Trophoblast cell (in vitro differentiated cells and primary cell): ENCODE results near the gene EFNA5.

Experiments
- DNase-seq, 2 donors: peaks; one replicate each; pipeline ENCODE4 v3.0.0-alpha.2; 2016
- H2AFZ ChIP-seq: 2 replicates; pipeline ENCODE4 v1.6.1; 2013; ENCODE audit warnings: low read length, moderate library complexity, mild to moderate bottlenecking; ENCODE audit not compliant: insufficient read depth, poor library complexity
- H2AK5ac ChIP-seq: 2 replicates; pipeline ENCODE4 v1.6.1; 2013; ENCODE audit warnings: mild to moderate bottlenecking, low read length
- H2BK120ac ChIP-seq: 2 replicates; pipeline ENCODE4 v1.6.1; 2013; ENCODE audit warnings: low read length, mild to moderate bottlenecking, moderate library complexity; ENCODE audit not compliant: insufficient read depth, poor library complexity
- H2BK12ac ChIP-seq: 2 replicates; pipeline ENCODE4 v1.6.1; 2013; ENCODE audit warnings: mild to moderate bottlenecking, low read length, moderate library complexity
- H2BK5ac ChIP-seq: 2 replicates; pipeline ENCODE4 v1.6.1; 2013; ENCODE audit warnings: low read length, low read depth, moderate library complexity, mild to moderate bottlenecking; ENCODE audit not compliant: poor library complexity
- H3K14ac ChIP-seq: 2 replicates; pipeline ENCODE4 v1.6.1; 2013; ENCODE audit warnings: mild to moderate bottlenecking, low read length
- H3K18ac ChIP-seq: 2 replicates; pipeline ENCODE4 v1.6.1; 2013; ENCODE audit warnings: mild to moderate bottlenecking, low read length
- H3K23ac ChIP-seq: 2 replicates; pipeline ENCODE4 v1.6.1; 2013; ENCODE audit warnings: low read length
- H3K27ac ChIP-seq: 2 replicates; pipeline ENCODE4 v1.5.1; 2013; ENCODE audit warnings: low read depth, mild to moderate bottlenecking, inconsistent platforms, low read length, moderate library complexity
- H3K27me3 ChIP-seq: 2 replicates; pipeline ENCODE4 v1.6.1; 2013; ENCODE audit warnings: inconsistent platforms, mild to moderate bottlenecking, low read length, moderate library complexity; ENCODE audit not compliant: insufficient read depth
- H3K36me3 ChIP-seq, 2 experiments: 1 replicate in 1 of 2; 2 replicates in 1 of 2; pipeline ENCODE4 v1.6.1; 2013; ENCODE audit warnings: low read length in 2 of 2, mild to moderate bottlenecking in 2 of 2, moderate library complexity in 1 of 2; ENCODE audit not compliant: insufficient read depth in 2 of 2, control insufficient read depth in 1 of 2
- H3K4ac ChIP-seq: 2 replicates; pipeline ENCODE4 v1.6.1; 2013; ENCODE audit warnings: low read depth, mild to moderate bottlenecking, low read length, moderate library complexity
- H3K4me1 ChIP-seq, 2 experiments: 1 replicate in 1 of 2; 2 replicates in 1 of 2; pipeline ENCODE4 v1.6.1; 2013; ENCODE audit warnings: low read length in 2 of 2, mild to moderate bottlenecking in 2 of 2, moderate library complexity in 1 of 2; ENCODE audit not compliant: insufficient read depth in 2 of 2, control insufficient read depth in 1 of 2
- H3K4me2 ChIP-seq: 2 replicates; pipeline ENCODE4 v1.6.1; 2013; ENCODE audit warnings: inconsistent platforms, mild to moderate bottlenecking, low read length, moderate library complexity
- H3K4me3 ChIP-seq: 2 replicates; pipeline ENCODE4 v1.5.1; 2013; ENCODE audit warnings: mild to moderate bottlenecking, low read depth, low read length, inconsistent platforms
- H3K79me1 ChIP-seq: one replicate; pipeline ENCODE4 v1.6.1; 2013; ENCODE audit warnings: low read length
- H3K79me2 ChIP-seq: 2 replicates; pipeline ENCODE4 v1.6.1; 2013; ENCODE audit warnings: low read length, mild to moderate bottlenecking; ENCODE audit not compliant: control insufficient read depth, insufficient read depth, poor library complexity
- H3K9ac ChIP-seq: 2 replicates; pipeline ENCODE4 v1.6.1; 2013; ENCODE audit warnings: mild to moderate bottlenecking, low read length
- H3K9me3 ChIP-seq: 2 replicates; pipeline ENCODE4 v1.6.1; 2013; ENCODE audit warnings: low read depth, mild to moderate bottlenecking, control low read depth, inconsistent platforms, low read length; ENCODE audit not compliant: insufficient read depth
- H4K12ac ChIP-seq: 2 replicates; pipeline ENCODE4 v1.6.1; 2013; ENCODE audit warnings: low read depth, mild to moderate bottlenecking, low read length, moderate library complexity
- H4K8ac ChIP-seq: 2 replicates; pipeline ENCODE4 v1.6.1; 2013; ENCODE audit warnings: low read depth, mild to moderate bottlenecking, low read length, moderate library complexity
- H4K91ac ChIP-seq: one replicate; pipeline ENCODE4 v1.6.1; 2013; ENCODE audit warnings: low read depth, mild to moderate bottlenecking, low read length, moderate library complexity
- WGBS: extraction: QIAGEN DNeasy Blood & Tissue Kit; methylation state at CpG from one replicate; pipeline ENCODE4 v1.1.7; 2013; ENCODE audit warnings: missing lambda C conversion rate; ENCODE audit not compliant: insufficient read length, insufficient coverage; ENCODE audit errors: extremely low coverage; 5-methylcytosine and 5-hydroxymethylcytosine counted together

The EFNA5 gene

DNA sequence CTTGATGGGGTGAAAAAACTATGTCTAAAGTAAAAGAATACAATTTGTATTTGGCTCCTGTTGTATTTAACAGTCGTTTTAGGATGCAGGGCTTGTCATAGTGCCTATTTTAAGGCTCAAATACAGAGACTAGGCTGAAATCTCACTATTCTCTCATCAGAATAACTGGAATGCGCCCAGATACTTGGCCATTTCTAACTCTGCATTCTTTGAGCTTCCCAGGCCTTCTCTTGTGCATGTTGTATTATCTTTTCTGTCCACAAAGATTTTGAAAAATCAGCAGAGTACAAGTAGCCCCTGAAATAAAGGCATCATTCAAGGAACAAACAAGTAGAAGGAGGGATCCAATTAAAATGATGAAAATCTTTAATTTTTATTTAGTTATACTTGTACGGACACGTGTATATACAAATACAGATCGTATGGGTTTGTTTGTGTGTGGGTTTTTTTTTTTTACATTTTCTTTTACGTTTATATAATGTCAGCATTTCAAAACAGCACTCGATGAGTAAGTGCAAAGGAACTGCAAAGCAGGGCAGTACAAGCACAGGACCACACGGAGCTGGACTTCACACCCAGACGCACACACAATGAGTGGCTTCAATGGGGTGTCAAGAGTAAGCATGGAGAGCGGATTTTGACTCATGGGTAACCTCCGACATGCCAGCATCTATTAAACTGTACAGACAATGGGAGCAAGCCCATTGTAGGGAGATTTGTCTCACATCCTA, 294.0 kb downstream of the EFNA5 start:
- no peaks in the 10 kb centered on the region for H3K36me3 ChIP-seq
- no peak overlapping the region for H3K23ac ChIP-seq
- no peak overlapping the region for H4K12ac ChIP-seq
- H3K9me3 ChIP-seq: no peaks in the 10 kb centered on the region
- H3K14ac ChIP-seq: no peak overlapping the region
- no CpG with 5 or more reads among the region's 11 CpGs for WGBS
- no peak overlapping the region for H3K4ac ChIP-seq
- H4K91ac ChIP-seq: no peak overlapping the region
- no peak overlapping the region for H2BK5ac ChIP-seq
- no peak overlapping the region for H2BK12ac ChIP-seq
- no peak overlapping the region for H4K8ac ChIP-seq
- H2AK5ac ChIP-seq: no peak overlapping the region
- H3K9ac ChIP-seq: no peak overlapping the region
- no peak overlapping the region for H2BK120ac ChIP-seq
- no peak overlapping the region for H3K18ac ChIP-seq
- H3K27ac ChIP-seq: no peak overlapping the region
- no peak overlapping the region for H2AFZ ChIP-seq
- DNase-seq: peak in 1 of 2 donors; percentile 28
- no peaks in the 10 kb centered on the region for H3K79me2 ChIP-seq
- H3K4me3 ChIP-seq: no peak overlapping the region
- H3K27me3 ChIP-seq: no peaks in the 10 kb centered on the region
- no peaks in the 10 kb centered on the region for H3K79me1 ChIP-seq
- no peak overlapping the region for H3K4me2 ChIP-seq
- peaks cover 0 to 8% of the 10 kb centered on the region in 2 experiments for H3K4me1 ChIP-seq

DNA sequence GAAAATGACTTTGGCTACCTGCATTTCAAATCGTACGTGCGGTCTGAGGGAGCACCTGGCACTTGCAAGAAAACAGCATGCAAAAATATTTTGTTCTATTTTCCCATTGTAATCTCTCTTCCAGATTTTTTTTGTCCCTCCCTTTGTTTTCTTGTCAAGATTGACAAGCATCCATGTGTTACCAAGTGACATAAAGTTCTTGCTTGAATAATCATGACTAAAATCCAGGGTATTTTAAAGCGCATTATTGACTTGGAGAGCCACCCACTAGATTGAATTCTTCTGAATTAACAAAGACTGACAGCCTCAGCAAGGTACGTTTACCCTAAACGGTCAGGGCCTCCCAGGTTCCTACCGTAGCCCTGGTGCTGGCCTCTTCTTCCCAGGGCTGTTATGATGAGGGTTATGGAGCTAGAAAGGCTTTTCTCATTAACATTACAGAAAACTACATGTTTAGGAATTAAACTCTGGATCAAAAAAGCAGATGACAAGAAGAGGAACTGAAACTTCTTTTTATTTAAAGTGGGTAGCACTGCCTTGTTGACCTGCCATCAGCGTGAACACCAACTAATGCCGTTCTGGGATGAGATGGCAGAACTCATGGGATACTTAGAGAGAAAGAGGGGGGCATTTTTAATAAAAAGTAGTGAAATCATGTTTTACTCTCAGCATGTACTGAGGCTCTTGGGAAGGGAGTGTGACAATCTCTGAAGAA, 297.0 kb downstream of the EFNA5 start:
- no peak overlapping the region for H4K91ac ChIP-seq
- H2BK120ac ChIP-seq: no peak overlapping the region
- no peak overlapping the region for H3K9ac ChIP-seq
- H3K4me2 ChIP-seq: no peak overlapping the region
- peaks cover 0 to 3% of the 10 kb centered on the region in 2 experiments for H3K4me1 ChIP-seq
- no peak overlapping the region for H4K12ac ChIP-seq
- no peaks in the 10 kb centered on the region for H3K79me2 ChIP-seq
- no peak overlapping the region for H4K8ac ChIP-seq
- no peaks in the 10 kb centered on the region for H3K9me3 ChIP-seq
- H3K18ac ChIP-seq: no peak overlapping the region
- no peak overlapping the region for H2BK12ac ChIP-seq
- H3K36me3 ChIP-seq: no peaks in the 10 kb centered on the region
- no CpG with 5 or more reads among the region's 9 CpGs for WGBS
- no peak overlapping the region for H3K23ac ChIP-seq
- no peak overlapping the region for H2AK5ac ChIP-seq
- no peak for DNase-seq
- no peak overlapping the region for H2BK5ac ChIP-seq
- no peak overlapping the region for H3K4me3 ChIP-seq
- no peaks in the 10 kb centered on the region for H3K27me3 ChIP-seq
- no peak overlapping the region for H3K4ac ChIP-seq
- no peak overlapping the region for H3K14ac ChIP-seq
- no peak overlapping the region for H3K27ac ChIP-seq
- H3K79me1 ChIP-seq: no peaks in the 10 kb centered on the region
- H2AFZ ChIP-seq: no peak overlapping the region

GRCh38 chr5:107372723-107373450, 297.9 kb downstream of the EFNA5 start:
- Histone ChIP-seq H2AK5ac (no peak overlapping the region), H3K18ac (no peak overlapping the region), H4K8ac (no peak overlapping the region), H2BK12ac (no peak overlapping the region), H3K9me3 (no peaks in the 10 kb centered on the region), H3K23ac (no peak overlapping the region), H3K27me3 (no peaks in the 10 kb centered on the region), H3K9ac (no peak overlapping the region), H2BK5ac (no peak overlapping the region), H3K14ac (no peak overlapping the region), H3K36me3 (no peaks in the 10 kb centered on the region), H2BK120ac (no peak overlapping the region), H3K79me1 (no peaks in the 10 kb centered on the region), H3K4me1 (peaks cover 0 to 3% of the 10 kb centered on the region in 2 experiments), H3K27ac (no peak overlapping the region), H3K79me2 (no peaks in the 10 kb centered on the region), H2AFZ (no peak overlapping the region), H4K12ac (no peak overlapping the region), H3K4me2 (no peak overlapping the region), H4K91ac (no peak overlapping the region), H3K4ac (no peak overlapping the region), H3K4me3 (no peak overlapping the region)
- WGBS: no CpG with 5 or more reads among the region's 7 CpGs
- no peak for DNase-seq

DNA sequence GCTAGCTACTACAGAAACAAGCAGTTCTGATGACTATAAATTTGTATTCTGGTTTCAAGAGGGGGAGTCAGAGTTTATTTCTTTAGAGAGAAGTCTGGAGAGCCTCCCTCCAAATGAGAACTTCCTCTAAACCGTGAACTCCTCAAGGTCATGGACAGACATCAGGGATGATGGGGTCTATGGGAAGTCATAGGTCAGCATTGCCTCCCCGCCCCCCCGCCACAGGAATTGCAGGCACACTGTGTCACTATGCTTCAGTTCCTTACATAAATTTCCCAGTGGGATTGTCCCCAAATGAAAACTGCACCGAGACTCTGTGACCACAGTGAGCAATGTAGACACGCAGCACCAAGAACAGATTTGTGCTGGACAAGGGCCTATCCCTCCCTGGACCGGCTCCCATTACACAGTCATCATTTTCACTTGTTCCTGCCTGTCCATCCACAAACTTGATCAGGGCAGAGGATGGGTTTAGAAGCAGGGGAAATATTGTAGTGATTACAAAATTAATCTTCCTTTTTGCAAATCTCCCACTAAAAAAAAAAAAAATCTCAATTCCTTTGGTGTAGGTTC, 300.3 kb downstream of the EFNA5 start:
- H3K9me3 ChIP-seq: no peaks in the 10 kb centered on the region
- H3K27me3 ChIP-seq: no peaks in the 10 kb centered on the region
- no peak overlapping the region for H3K4ac ChIP-seq
- H2AK5ac ChIP-seq: no peak overlapping the region
- H3K23ac ChIP-seq: no peak overlapping the region
- no peak overlapping the region for H4K12ac ChIP-seq
- no peak overlapping the region for H3K27ac ChIP-seq
- H3K4me2 ChIP-seq: no peak overlapping the region
- DNase-seq: no peak
- no peaks in the 10 kb centered on the region for H3K79me2 ChIP-seq
- no peak overlapping the region for H2BK5ac ChIP-seq
- no peak overlapping the region for H3K14ac ChIP-seq
- H4K8ac ChIP-seq: no peak overlapping the region
- no peak overlapping the region for H3K4me3 ChIP-seq
- no peaks in the 10 kb centered on the region for H3K79me1 ChIP-seq
- H2BK12ac ChIP-seq: no peak overlapping the region
- H3K4me1 ChIP-seq: no peaks in the 10 kb centered on the region
- H3K18ac ChIP-seq: no peak overlapping the region
- H2AFZ ChIP-seq: no peak overlapping the region
- WGBS: no CpG with 5 or more reads among the region's 6 CpGs
- no peak overlapping the region for H2BK120ac ChIP-seq
- H3K9ac ChIP-seq: no peak overlapping the region
- H3K36me3 ChIP-seq: no peaks in the 10 kb centered on the region
- no peak overlapping the region for H4K91ac ChIP-seq
